HG03521 (cell line): Measurements from ENCODE around the gene NHP2.

ENCODE experiments used
- ATAC-seq: cut with Tn5 transposase; IDR thresholded peaks from one replicate; pipeline ENCODE4 v1.9.1; 2021; ENCODE audit warnings: mild to moderate bottlenecking, moderate library complexity; ENCODE audit not compliant: unreplicated experiment

The NHP2 gene

GRCh38 chr5:178176791-178177190 lies 23.1 kb upstream of the NHP2 start:
- ATAC-seq, result no peak

GRCh38 chr5:178174456-178174855 lies 20.8 kb upstream of the NHP2 start:
- ATAC-seq, result no peak

- ATAC-seq, result no peak
These were observed 16.8 kb upstream of the NHP2 start for GRCh38 chr5:178170455-178170854.

GRCh38 chr5:178165581-178165980 lies 11.9 kb upstream of the NHP2 start:
- no peak for ATAC-seq

GRCh38 chr5:178163772-178164735 lies 10.4 kb upstream of the NHP2 start:
- peak; percentile 89 for ATAC-seq

- ATAC-seq, result no peak
These were observed 8.8 kb upstream of the NHP2 start for GRCh38 chr5:178162481-178162880.

- ATAC-seq, result no peak
These were observed 6.5 kb upstream of the NHP2 start for GRCh38 chr5:178160176-178160575.

- ATAC-seq, result no peak
These were observed 1.4 kb upstream of the NHP2 start for GRCh38 chr5:178155065-178155464.

GRCh38 chr5:178152491-178153444 lies 917 bp downstream of the NHP2 start:
- ATAC-seq, result no peak

- ATAC-seq, result no peak
These were observed 2.5 kb downstream of the NHP2 start for GRCh38 chr5:178150977-178151734.

- ATAC-seq, result no peak
These were observed 4.3 kb downstream of the NHP2 start for GRCh38 chr5:178149199-178149932.

- ATAC-seq, result no peak
These were observed 6.3 kb downstream of the NHP2 start for GRCh38 chr5:178147406-178147805.

- no peak for ATAC-seq
These were observed 7.5 kb downstream of the NHP2 start for GRCh38 chr5:178145965-178146820.

GRCh38 chr5:178143901-178144300 lies 9.8 kb downstream of the NHP2 start:
- ATAC-seq, result no peak

GRCh38 chr5:178143246-178143645 lies 10.4 kb downstream of the NHP2 start:
- ATAC-seq, result no peak

- no peak for ATAC-seq
These were observed 11.0 kb downstream of the NHP2 start for GRCh38 chr5:178142642-178143041.

GRCh38 chr5:178141550-178141949 lies 12.1 kb downstream of the NHP2 start:
- ATAC-seq, result no peak

- no peak for ATAC-seq
These were observed 15.7 kb downstream of the NHP2 start for GRCh38 chr5:178137991-178138390.

GRCh38 chr5:178136990-178137389 lies 16.7 kb downstream of the NHP2 start:
- no peak for ATAC-seq
